ENCODE measurements around the gene OSBPL1A.

DNA sequence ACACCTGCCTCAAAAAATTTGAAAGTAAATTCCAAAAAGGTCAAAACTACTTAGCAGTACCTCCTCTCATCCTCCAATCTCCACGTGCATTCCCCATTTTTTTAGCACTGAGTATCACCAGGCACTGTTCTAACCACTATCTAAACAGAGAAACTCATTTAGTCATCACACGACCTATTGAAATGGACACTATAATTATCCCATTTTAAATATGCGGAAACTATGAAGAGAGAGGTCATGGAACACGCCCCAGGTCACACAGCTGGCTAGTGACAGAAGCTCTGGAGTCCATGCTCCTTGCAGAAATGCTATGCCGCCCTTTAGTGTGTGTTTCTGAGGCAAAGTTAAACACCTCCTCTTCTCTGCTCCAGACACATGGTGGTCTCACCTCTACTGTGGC, 159.2 kb downstream of the OSBPL1A start:
- no peak for TF ChIP-seq CTCF (IDR thresholded peaks at IDR 0.05; ENCODE audit: poor library complexity)
- TF ChIP-seq EZH2phosphoT487 (IDR thresholded peaks at IDR 0.05; ENCODE audit: low read depth, severe bottlenecking, unreplicated experiment): no peak
